COLO668 (cell line): ENCODE results near the gene GRAP2.
"Not testable (repeated sequence)": the region's sequence is repeated elsewhere in the genome, so short reads cannot be mapped to it uniquely, and the experiment has no call there.

Experiments
- DNase-seq: peaks from one replicate; lab custom pipeline; 2025; ENCODE audit not compliant: unreplicated experiment; lab: John Stamatoyannopoulos, UW

Gene GRAP2

GRCh38 chr22:39896313-39896996, 4.4 kb upstream of the GRAP2 start:
- no peak for DNase-seq

- DNase-seq, result no peak
Observed at GRCh38 chr22:39897841-39898240, 3.0 kb upstream of the GRAP2 start.

- no peak for DNase-seq
Observed at GRCh38 chr22:39898997-39899396, 1.9 kb upstream of the GRAP2 start.

GRCh38 chr22:39901565-39902146, 772 bp downstream of the GRAP2 start:
- DNase-seq, result no peak

- DNase-seq, result not testable (repeated sequence)
Observed at GRCh38 chr22:39904024-39904423, 3.1 kb downstream of the GRAP2 start.

- no peak for DNase-seq
Observed at GRCh38 chr22:39904862-39905261, 4.0 kb downstream of the GRAP2 start.

GRCh38 chr22:39905687-39906086, 4.8 kb downstream of the GRAP2 start:
- no peak for DNase-seq

GRCh38 chr22:39906207-39906606, 5.3 kb downstream of the GRAP2 start:
- DNase-seq, result no peak

- no peak for DNase-seq
Observed at GRCh38 chr22:39907047-39907446, 6.2 kb downstream of the GRAP2 start.

GRCh38 chr22:39907605-39908097, 6.8 kb downstream of the GRAP2 start:
- DNase-seq, result no peak

- no peak for DNase-seq
Observed at GRCh38 chr22:39908136-39908535, 7.3 kb downstream of the GRAP2 start.

GRCh38 chr22:39908737-39909136, 7.9 kb downstream of the GRAP2 start:
- no peak for DNase-seq

- DNase-seq, result no peak
Observed at GRCh38 chr22:39910876-39911613, 10.2 kb downstream of the GRAP2 start.

GRCh38 chr22:39913321-39913720, 12.4 kb downstream of the GRAP2 start:
- DNase-seq, result no peak

GRCh38 chr22:39913886-39914285, 13.0 kb downstream of the GRAP2 start:
- no peak for DNase-seq

- DNase-seq, result no peak
Observed at GRCh38 chr22:39914584-39914983, 13.7 kb downstream of the GRAP2 start.

GRCh38 chr22:39915295-39915726, 14.4 kb downstream of the GRAP2 start:
- no peak for DNase-seq

- no peak for DNase-seq
Observed at GRCh38 chr22:39916496-39916895, 15.6 kb downstream of the GRAP2 start.

- DNase-seq, result no peak
Observed at GRCh38 chr22:39917197-39917643, 16.3 kb downstream of the GRAP2 start.

GRCh38 chr22:39917776-39918495, 17.1 kb downstream of the GRAP2 start:
- no peak for DNase-seq

- no peak for DNase-seq
Observed at GRCh38 chr22:39920134-39920743, 19.4 kb downstream of the GRAP2 start.
